Measurements from ENCODE around the gene MYO1D.
"Not testable (repeated sequence)": the region's sequence is repeated elsewhere in the genome, so short reads cannot be mapped to it uniquely, and the experiment has no call there.

Gene MYO1D

DNA sequence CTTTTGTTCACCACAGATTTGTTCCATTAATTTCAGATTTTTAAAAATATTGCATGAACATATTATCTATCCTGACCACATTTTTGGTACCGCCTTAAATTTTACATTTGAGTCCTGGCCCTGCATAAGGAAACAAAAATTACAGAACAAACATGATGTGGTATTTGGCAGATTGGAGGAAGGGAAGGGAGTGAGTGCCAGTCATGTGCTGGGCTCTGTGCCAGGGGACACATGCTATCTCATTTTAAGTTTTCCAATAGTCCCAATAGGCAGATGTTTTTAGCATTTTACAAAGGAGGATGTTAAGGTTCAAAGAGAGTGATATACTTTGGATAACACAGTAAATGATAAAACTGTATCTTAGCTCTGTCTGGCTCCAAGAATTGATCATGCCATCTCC is 205.0 kb downstream of the MYO1D start:
- no peak for DNase-seq (ENCODE audit: low read depth)

DNA sequence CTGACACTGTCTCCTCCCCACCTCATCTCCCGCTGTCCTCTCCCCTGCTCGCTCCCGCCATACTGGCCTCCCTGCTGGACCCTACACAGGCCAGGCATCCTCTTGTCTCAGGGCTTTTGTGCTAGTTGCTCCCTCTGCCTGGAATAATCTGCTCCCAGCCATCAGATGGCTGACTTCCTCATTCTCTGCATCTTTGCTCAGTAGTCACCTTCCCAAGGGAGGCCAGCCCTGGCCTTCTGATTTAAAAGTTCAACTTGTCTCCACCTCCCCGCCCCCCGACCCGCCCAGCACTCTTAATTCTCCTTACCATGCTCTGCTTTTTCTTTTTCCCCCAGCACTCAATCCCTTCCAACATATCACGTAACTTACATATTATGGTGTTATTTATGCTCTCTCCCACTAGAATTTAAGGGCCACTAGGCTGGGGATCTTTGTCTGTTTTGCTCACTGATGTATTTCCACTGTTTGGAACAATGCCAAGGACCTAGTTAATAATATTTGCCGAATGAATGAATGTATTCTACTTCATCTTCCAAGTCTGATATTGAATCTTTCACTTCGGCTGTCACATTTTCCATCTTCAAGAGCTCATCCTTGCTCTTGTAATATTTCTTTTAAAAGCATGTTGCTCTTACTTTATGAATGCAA is 211.9 kb downstream of the MYO1D start:
- DNase-seq (ENCODE audit: low read depth): no peak

DNA sequence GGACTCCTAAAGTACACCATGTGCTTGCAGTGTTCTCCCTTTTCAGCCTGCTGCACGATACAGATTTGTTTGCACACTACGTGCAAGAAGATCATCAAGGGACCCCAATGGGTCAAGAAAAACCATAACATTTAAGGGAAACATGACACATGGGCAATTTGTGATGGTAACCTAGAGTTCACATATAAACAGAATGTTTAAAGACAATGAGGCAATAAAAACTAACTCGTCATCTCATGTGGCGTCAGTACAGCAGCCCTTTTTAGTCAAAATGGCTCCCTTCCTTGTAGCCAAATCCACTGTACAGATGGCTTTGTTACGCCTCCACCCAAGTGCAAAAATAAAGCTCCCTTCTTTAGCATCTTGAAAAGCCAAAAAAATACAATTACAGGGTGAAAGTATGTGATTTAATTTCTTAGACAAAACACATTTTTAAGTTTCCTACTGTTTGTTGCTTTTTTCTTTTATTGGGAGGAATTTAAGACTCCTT is 216.4 kb downstream of the MYO1D start:
- no peak for DNase-seq (ENCODE audit: low read depth)

DNA sequence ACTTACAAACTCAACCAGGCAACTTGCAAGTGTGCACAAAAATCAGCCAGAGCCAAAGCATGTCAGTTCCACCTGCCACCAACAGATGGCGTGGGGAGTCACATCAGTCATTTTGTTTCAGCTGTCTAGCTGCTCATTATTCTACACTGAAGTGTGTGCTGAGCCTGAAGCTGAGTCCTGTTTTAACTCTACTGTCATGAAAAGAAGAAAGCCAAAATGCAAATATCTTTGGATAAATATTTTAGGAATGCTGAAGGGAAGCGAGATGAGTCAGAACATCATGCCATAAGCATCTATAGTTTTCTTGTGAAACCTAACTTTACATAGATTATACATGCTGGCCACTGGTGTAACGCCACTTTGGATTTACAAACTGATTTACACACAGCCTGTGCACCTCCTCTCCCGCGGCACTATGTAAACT is 217.5 kb downstream of the MYO1D start:
- peak; percentile 47 for DNase-seq (ENCODE audit: low read depth)

DNA sequence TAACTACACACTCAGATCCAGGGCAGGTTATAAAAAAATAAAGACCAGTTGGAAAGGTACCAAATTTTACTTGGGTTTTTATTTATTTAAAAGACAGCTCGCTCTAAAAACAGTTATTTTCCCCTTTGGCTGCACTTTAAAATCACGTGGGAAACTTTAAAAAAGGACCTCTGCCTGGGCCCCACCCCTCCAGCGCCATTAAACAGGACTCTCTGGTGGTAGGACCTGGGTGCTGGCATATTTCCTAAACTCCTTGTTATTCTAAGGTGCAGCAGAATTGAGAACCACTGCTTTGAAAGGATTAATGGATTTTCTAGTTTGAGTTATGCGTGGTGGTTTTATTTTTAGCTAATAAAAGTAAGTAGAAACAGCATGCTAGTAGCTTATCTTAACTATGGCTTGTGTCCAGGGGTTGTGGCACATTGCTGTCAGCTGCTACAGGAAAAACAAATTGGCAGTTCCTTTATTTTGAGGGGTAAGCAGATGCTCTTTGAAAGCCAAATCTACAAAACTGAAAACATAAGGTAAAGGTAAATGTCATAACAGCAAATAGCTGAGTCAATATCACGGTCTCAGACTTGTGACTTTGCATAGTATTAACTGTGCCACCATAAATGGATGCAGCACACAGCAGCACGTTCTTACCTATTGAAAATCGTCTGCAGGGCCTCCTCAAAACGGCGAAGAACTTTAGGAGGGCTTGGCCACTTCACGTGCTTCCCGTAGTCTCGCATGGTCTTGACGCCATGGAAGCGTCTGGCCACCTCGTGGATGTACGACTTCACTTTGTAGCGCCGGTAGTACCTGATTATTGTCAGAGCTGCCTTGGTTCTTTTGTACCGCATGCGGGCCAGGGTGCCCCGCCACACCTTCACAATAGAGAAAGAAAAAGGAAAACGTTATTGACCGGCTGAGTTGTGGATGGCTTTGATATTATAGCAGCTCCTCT is 218.2 kb downstream of the MYO1D start:
- DNase-seq (ENCODE audit: low read depth): no peak

DNA sequence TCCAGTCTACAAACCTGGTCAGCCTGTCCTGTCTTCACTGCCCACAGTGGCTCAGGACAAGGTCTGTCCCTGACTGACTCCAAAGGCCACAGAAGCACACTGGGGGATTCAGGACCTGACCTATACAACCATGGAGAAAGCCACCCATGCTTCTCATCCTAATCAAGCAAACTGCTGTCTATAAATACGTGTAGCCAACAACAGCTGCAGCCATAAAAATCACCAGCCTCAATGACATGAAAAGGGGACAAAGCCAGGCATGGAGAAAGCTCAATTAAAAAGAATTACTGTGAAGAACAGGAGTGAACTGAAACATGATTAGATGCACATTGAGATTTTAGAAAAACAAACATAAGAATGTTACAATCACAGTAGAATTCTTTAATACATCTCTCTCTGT is 220.0 kb downstream of the MYO1D start:
- no peak for DNase-seq (ENCODE audit: low read depth)

DNA sequence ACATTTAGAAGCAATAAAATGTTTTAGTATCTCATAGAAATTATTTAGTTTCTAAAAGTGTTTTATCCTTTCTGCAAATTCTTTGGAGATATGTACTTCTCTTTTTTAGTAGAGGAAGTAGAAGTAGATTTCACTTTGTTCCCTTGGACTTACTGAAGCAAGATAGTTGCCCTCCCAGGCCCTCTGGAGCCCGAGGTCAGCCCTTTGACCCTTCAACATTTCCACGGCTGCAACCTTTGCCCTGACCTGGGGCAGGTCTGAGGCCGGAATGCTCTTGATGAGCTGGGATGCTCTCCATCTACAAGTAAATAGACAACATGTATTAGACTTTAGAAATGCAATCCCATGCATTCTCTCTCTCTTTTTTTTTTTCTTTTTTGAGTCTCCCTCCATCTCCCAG is 222.6 kb downstream of the MYO1D start:
- no peak for DNase-seq (ENCODE audit: low read depth)

DNA sequence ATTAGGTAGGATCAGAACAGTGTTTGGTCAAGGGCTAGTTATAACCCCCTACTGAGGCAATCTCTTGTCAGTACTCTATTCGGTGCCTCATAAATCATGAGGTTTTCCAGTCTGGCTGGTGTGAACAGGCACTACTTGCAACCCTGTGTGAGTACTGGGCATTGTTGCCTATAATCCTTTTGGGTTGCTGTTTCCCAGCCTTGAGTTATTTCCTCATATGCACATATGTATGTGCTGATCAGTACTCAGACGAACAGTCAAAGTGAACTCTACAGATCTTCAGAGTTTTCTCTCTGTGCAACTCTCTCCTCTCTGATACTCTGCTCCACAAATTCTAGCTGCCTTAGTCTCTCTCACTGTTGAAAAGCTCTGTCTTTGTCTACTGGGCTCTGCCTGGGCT is 225.8 kb downstream of the MYO1D start:
- no peak for DNase-seq (ENCODE audit: low read depth)

DNA sequence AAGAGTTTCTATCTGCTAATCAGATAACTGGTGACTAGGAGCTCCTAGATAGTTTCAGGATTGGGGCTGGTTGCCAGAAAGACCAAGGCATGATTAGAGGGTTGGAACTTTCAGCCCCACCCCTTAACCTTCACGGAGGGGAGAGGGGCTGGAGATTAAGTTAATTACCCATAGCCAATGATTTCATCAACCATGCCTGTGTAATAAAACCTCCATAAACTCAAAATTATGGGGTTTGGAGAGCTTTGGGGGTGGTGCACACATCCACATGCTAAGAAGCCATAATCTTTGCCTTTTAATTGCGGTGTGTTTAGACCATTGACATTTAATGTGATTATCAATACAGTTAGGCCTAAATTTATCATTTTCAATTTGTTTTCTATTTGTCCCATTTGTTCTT is 228.5 kb downstream of the MYO1D start:
- DNase-seq (ENCODE audit: low read depth): no peak

DNA sequence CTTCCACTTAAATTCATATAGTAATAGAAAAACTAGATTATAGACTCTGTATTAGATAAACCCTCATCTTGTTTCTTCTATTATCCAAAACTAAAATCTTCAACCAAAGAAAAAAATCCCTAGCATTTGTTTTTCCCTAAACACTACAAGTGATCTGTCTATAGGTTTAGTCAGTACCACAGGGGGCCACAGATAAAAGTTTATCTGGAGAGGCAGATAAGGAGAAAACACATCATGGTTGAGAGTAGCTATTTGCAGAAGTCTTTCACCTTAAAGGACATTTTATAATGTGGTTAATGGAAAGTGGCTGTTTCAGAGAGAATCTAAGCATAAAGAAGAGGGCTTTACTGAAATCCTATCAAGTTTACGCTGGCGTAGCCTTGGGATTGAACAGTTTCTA is 230.0 kb downstream of the MYO1D start:
- no peak for DNase-seq (ENCODE audit: low read depth)

DNA sequence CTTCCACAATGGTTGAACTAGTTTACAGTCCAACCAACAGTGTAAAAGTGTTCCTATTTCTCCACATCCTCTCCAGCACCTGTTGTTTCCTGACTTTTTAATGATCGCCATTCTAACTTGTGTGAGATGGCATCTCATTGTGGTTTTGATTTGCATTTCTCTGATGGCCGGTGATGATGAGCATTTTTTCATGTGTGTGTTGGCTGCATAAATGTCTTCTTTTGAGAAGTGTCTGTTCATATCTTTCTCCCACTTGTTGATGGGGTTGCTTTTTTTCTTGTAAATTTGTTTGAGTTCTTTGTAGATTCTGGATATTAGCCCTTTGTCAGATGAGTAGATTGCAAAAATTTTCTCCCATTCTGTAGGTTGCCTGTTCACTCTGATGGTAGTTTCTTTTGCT is 235.4 kb downstream of the MYO1D start:
- DNase-seq (ENCODE audit: low read depth): not testable (repeated sequence)

DNA sequence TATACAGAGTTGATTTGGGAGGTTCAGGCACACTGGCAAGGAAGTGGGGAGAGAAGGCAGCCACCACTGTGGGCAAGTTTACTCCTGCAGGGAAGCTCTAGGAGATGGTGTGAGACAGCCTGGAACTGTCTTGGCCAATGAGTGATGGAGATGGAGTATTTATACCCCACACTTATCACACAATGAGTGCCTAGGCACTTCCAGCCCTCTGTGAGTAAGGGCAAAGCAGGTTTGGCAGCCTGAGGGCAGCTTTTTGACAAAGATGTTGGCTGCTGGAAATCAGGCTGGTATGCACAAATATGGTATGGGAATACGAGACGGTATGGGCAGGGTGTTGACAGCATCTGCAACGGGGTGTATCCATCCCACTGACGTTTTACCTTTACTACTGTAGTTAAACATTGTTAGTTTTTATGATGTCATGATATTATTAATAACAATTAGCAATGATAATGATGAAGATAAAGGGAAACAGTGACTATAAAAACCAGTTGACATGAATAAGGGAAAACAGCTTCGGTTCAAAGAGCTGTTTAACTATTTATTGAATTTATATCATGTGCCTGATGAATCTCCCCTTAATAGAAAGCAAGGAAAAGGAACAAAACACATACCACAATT is 240.2 kb downstream of the MYO1D start:
- DNase-seq (ENCODE audit: low read depth): no peak

DNA sequence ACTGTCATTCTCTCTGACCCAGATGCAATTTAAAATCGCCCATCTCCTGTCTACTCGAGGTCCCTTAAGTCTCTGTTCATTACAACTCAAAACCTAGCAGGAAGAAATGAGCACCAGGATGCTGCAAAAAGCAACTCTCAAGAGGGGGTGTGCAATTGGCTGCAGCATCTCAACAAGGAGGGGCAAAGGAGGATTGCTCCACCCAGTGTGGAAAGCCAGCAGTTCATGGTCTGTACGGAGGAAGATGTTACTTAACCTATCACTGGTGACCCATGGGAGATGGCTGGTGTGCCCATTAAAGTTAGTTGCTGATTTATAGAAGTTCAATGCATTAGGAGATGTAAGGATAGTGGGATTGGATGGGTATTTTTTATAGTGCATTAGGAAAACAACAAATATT is 242.8 kb downstream of the MYO1D start:
- DNase-seq (ENCODE audit: low read depth): no peak

DNA sequence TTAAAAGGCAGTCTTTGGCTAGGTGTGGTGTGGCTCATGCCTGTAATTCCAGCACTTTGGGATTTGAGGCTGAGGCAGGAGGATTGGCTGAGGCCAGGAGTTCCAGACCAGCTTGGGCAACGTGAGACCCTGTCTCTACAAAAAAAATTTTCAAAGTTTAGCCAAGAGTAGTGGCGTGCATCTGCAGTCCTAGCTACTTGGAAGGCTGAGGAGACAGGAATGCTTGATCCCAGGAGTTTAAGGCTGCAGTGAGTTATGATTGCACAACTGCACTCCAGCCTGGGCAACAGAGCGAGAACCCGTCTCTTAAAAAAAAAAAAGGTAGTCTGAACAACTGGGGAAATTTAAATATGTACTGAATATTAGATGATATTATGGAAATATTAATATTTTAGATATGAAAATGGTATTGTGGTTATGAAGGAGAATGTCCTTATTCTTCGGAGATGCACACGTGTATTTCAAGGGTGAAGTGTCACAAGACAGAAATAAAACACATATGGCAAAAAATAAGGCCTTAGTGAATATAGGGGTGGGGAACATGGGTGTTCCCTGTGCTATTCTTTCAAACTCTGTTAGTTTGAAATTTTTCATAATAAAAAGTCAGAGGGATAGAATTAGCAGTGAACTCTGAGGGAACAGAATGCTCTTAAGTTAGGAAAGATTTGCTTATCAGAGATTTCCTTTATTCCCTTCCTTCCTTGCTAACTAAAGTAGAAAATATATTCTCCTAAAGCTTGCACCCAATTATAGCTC is 245.4 kb downstream of the MYO1D start:
- no peak for DNase-seq (ENCODE audit: low read depth)

DNA sequence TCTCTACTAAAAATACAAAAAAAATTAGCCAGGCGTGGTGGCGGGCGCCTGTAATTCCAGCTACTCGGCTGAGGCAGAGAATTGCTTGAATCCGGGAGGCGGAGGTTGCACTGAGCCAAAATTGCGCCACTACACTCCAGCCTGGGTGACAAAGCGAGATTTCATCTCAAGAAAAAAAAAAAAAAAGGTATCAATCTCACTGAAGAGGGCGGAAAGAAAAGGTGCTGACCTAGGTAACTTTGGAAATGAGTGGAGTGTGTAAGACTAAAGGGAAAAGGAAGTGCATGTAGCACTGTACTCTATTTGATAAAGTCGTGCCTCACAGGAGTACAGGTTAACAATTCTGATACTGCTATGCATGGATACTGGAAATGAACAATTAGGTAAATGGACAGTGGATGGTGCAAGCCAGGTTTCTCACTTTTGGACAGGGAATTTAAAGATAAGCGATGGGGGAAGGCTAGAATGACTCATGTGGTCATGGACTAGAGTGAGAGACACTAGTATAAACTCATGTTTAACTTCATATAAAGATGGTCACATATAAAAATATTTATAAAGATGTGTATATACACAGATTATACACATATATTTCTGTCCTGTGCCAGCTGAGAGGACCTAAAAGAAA is 247.2 kb downstream of the MYO1D start:
- no peak for DNase-seq (ENCODE audit: low read depth)

DNA sequence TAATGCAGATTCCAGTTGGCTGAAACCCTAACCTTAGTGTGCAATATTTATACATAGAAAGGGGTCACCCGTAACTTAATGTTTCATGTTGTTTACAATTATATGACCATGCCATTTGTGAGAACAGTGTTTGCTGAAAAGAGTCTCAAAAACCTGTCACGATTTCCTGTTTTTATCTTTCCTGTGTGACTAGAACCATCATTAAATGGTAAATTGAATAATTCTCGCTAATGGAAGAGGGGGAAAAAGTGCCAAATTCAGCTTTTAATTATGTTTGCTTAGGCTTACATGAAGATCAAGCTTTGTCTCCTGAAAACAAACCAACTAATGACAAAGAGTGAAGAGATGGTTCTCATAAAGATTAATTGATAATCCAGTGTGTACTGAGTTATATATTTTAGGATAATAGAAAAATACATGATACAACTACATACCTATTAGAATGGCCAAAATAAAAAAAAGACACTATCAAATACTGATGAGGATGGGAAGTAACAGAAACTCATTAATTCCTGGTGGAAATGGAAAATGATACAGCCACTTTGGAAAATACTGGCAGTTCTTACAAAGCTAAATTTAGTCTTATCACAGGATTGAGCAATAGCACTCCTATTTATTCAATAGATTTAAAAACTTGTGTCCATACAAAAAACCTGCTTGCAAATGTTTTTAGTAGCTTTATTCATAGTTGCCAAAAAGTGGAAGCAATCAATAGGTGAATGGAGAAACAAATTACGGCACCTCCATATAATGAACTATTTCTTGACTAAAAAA is 248.5 kb downstream of the MYO1D start:
- DNase-seq (ENCODE audit: low read depth): no peak

DNA sequence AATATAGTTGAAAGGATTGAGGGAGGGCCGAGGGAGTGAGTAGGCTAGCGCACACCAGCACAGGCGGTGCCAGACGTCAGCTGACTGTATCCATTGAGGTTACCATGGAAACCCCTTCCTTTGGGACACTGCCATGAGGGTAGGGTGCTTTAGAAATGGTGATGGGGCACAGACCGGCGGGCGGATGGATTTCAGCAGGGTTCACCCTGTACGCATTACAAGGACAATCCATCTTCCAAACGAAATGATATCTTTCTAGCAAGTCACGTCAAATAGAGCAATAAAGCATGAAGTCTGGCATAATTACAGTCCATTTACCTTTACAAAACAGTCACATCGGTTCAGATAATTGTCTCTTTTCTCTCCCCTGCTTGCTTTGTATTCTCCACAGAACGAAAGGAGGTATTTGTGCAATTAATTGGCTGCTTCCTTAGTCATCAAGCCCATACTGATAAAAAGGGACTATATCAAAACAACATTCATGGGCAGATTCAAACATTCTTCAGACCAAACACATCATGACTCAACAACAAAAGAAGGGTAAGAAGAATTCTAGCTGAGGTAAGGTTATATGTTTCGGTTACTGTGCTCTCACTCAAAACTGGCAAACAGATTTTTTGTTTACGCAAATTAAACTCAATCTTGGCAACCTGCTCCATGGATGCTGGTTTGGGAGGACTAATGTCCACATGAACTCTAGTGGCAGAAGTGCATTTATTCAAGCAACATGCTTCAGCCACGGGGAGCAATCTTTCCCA is 249.5 kb downstream of the MYO1D start:
- no peak for DNase-seq (ENCODE audit: low read depth)

DNA sequence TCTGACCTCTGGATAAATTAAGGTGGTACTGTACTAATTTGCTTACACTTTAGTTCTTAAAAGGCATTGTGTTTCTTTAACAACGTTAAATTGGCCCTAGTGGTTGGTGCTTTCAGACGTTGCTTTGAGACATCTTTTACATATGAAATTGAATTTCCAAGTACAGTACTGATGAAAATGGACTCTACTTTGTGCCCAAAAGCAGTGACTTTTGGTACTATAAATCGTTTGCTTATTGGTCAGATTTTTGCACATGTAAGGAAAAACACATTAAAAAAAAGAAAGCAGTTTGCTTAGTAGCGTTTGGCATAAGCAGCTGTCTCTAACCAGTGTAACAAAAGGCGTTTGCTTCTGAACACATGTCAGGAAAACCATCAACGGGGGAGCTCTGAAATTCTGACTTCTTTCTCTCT is 250.5 kb downstream of the MYO1D start:
- no peak for DNase-seq (ENCODE audit: low read depth)

DNA sequence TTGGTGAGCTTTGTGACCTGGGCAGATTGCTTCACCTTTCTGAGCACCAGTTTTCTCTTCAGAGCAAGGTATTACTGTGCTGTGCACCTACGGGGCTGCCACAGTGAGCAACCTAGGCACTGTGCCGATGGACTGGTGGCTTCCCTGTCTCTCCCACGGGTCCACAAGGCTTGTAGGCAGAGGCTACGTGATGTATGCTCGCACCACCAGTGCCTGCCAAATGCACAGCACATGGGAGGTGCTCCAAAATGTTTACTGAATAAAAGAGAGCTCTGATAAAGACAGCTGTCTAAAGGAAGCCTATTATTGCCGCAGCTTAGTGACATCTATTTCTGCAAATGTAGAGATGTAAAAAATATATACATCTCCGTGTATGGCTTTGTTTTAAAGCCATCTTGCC is 251.0 kb downstream of the MYO1D start:
- no peak for DNase-seq (ENCODE audit: low read depth)

DNA sequence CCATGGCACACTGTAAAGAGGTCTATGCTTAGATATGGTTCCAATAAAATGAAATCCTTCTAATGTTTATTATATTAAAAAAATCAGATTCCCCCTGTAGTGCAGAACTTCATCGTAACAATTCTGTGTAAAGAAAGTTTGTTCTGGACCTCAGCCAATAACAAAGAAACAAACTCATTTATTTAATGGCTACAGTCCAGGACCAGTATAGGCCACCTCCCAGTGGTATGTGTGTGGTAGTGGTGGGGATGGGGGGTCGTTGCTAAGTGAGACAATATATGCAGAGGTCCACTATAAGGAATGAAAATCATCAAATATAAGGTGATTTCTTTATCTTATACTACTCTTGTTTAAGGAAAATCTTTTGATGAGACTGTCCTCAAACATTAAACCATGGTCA is 253.7 kb downstream of the MYO1D start:
- DNase-seq (ENCODE audit: low read depth): no peak
